Vagina (tissue), 2 donors: ENCODE data around the gene NFYC. TPM values are rescaled to one million over a fixed set of nuclear protein-coding genes. Genes with fewer than 3 reads are reported as not detected.
"Not testable (repeated sequence)": the region's sequence is repeated elsewhere in the genome, so short reads cannot be mapped to it uniquely, and the experiment has no call there.

ENCODE experiments used
- DNase-seq, 2 donors: peaks; one replicate each; pipeline ENCODE4 v3.0.0-alpha.2; 2017; ENCODE audit errors: extremely low spot score in 2 of 2
- H3K27ac ChIP-seq: fragments of 200-600 bp; sonication (generic); one replicate; pipeline ENCODE4 v1.5.1; 2019
- H3K27me3 ChIP-seq: fragments of 200-600 bp; sonication (generic); one replicate; pipeline ENCODE4 v1.5.1; 2019
- H3K36me3 ChIP-seq, 2 donors: fragments of 200-600 bp; sonication (generic); one replicate each; pipeline ENCODE4 v1.5.1; 2017 to 2019
- H3K4me1 ChIP-seq: fragments of 200-600 bp; sonication (generic); one replicate; pipeline ENCODE4 v1.5.1; 2019
- H3K4me3 ChIP-seq, 2 donors: fragments of 200-600 bp; sonication (generic); 1 replicate in 1 of 2; 2 replicates in 1 of 2; pipeline ENCODE4 v1.5.1; 2016 to 2019
- H3K9me3 ChIP-seq: fragments of 200-600 bp; sonication (generic); one replicate; pipeline ENCODE4 v1.5.1; 2019
- POLR2A ChIP-seq, 2 donors: fragments of 450-650 bp; IDR thresholded peaks; one replicate each; pipeline ENCODE4 v1.6.1; 2017; ENCODE audit warnings: antibody characterized with exemption in 2 of 2, mild to moderate bottlenecking in 2 of 2, moderate library complexity in 2 of 2
- POLR2AphosphoS5 ChIP-seq, 2 donors: sonication (generic); formaldehyde crosslinking; IDR thresholded peaks; one replicate each; pipeline ENCODE4 v1.9.0; 2017; ENCODE audit warnings: antibody characterized with exemption in 2 of 2, mild to moderate bottlenecking in 2 of 2, low read depth in 1 of 2; ENCODE audit not compliant: insufficient read depth in 1 of 2
- intact Hi-C: fragments of 100-400 bp; cut with DNase I; formaldehyde crosslinking; loops from one replicate; pipeline ENCODE4 v1.15.1; 2023
- total RNA-seq: library from RNA; depleted of rRNA; stranded (reverse); fragments of >200 nt; gene quantifications from one replicate; pipeline ENCODE4 v1.2.3, GENCODE V29; 2016
- TF ChIP-seq, protein P1 (sequence below), 3 experiments: fragments of 450-650 bp in 2 of 3; fragments of 200-600 bp in 1 of 3; sonication (generic) in 1 of 3; IDR thresholded peaks; one replicate each; pipeline ENCODE4 v1.5.1; 2017 to 2019; ENCODE audit warnings: antibody characterized with exemption in 3 of 3, mild to moderate bottlenecking in 2 of 3, moderate library complexity in 2 of 3

Gene NFYC
- total RNA-seq, 1 donor from 2014 or later: 61.6 TPM

DNA sequence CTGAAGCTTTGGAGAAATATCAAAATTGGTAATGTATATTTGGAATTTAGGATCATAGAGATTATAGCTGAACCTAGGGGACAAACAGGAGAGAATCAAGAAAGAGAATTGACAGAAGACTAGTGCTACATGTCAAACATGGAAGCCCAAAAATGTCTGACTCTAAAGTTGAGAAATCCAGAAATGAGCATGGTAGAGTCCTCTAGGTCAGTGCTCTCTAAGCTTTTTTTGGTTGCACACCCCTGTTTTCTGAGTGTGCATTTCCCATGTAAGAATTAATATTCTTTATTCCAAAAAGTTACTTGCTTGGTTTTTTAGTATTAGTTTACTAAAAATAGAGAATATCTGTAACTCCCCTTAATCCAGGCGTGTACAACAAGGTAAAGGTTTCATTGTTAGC is 25.6 kb downstream of the NFYC start:
- Histone ChIP-seq H3K36me3 (no peaks in the 10 kb centered on the region), H3K27ac (no peak overlapping the region), H3K4me3 (no peak overlapping the region), H3K9me3 (no peaks in the 10 kb centered on the region), H3K4me1 (peaks cover 48% of the 10 kb centered on the region), H3K27me3 (no peaks in the 10 kb centered on the region)
- no peak for DNase-seq
- TF ChIP-seq POLR2AphosphoS5 (IDR thresholded peaks at IDR 0.05; ENCODE audit: insufficient read depth in 1 of 2, low read depth in 1 of 2) (no peak), POLR2A (IDR thresholded peaks at IDR 0.05) (no peak)
- TF ChIP-seq, protein P1, sequence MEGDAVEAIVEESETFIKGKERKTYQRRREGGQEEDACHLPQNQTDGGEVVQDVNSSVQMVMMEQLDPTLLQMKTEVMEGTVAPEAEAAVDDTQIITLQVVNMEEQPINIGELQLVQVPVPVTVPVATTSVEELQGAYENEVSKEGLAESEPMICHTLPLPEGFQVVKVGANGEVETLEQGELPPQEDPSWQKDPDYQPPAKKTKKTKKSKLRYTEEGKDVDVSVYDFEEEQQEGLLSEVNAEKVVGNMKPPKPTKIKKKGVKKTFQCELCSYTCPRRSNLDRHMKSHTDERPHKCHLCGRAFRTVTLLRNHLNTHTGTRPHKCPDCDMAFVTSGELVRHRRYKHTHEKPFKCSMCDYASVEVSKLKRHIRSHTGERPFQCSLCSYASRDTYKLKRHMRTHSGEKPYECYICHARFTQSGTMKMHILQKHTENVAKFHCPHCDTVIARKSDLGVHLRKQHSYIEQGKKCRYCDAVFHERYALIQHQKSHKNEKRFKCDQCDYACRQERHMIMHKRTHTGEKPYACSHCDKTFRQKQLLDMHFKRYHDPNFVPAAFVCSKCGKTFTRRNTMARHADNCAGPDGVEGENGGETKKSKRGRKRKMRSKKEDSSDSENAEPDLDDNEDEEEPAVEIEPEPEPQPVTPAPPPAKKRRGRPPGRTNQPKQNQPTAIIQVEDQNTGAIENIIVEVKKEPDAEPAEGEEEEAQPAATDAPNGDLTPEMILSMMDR (IDR thresholded peaks at IDR 0.05): no peak
- intact Hi-C loops: no loop called here

DNA sequence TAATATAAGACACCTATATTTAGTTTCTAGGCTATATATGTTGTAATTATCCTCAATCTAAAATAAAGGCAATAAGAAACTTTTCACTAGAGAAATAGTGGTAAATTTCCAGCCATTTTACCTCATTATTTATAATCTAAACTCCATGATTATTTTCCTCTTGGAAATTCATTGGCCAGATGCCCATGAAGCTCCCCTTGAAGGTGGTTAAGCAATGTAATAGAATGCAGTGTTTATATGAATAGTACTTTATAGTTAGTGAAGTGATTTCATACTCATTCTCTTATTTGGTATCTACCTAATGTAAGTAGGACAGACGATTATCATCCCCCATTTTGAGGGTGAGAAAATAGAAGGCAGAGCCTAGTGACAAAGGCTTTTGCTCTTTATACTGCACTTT is 26.5 kb downstream of the NFYC start:
- H3K27me3 ChIP-seq: no peaks in the 10 kb centered on the region
- H3K9me3 ChIP-seq: no peaks in the 10 kb centered on the region
- no peak for TF ChIP-seq POLR2A (IDR thresholded peaks at IDR 0.05)
- TF ChIP-seq POLR2AphosphoS5 (IDR thresholded peaks at IDR 0.05; ENCODE audit: insufficient read depth in 1 of 2, low read depth in 1 of 2): no peak
- TF ChIP-seq, protein P1 (IDR thresholded peaks at IDR 0.05): no peak
- no peak overlapping the region for H3K4me3 ChIP-seq
- peaks cover 48% of the 10 kb centered on the region for H3K4me1 ChIP-seq
- intact Hi-C loops: no loop called here
- DNase-seq: no peak
- no peak overlapping the region for H3K27ac ChIP-seq
- no peaks in the 10 kb centered on the region for H3K36me3 ChIP-seq

GRCh38 chr1:40720493-40720892 is 29.0 kb downstream of the NFYC start:
- intact Hi-C loops: no loop called here

GRCh38 chr1:40722622-40723021 is 31.1 kb downstream of the NFYC start:
- intact Hi-C loops: no loop called here
- Histone ChIP-seq H3K4me3 (no peak overlapping the region), H3K27me3 (no peaks in the 10 kb centered on the region), H3K9me3 (no peaks in the 10 kb centered on the region), H3K27ac (no peak overlapping the region), H3K36me3 (no peaks in the 10 kb centered on the region), H3K4me1 (peaks cover 46% of the 10 kb centered on the region)
- DNase-seq: no peak
- TF ChIP-seq POLR2AphosphoS5 (IDR thresholded peaks at IDR 0.05; ENCODE audit: insufficient read depth in 1 of 2, low read depth in 1 of 2) (no peak), POLR2A (IDR thresholded peaks at IDR 0.05) (no peak)
- TF ChIP-seq, protein P1 (IDR thresholded peaks at IDR 0.05): no peak

More at GRCh38 chr1:40720493-40720892, 29.0 kb downstream of the NFYC start:
- Histone ChIP-seq H3K9me3 (no peaks in the 10 kb centered on the region), H3K27ac (no peak overlapping the region), H3K4me1 (peaks cover 53% of the 10 kb centered on the region), H3K36me3 (no peaks in the 10 kb centered on the region), H3K27me3 (no peaks in the 10 kb centered on the region), H3K4me3 (no peak overlapping the region)
- TF ChIP-seq POLR2A (IDR thresholded peaks at IDR 0.05) (no peak), POLR2AphosphoS5 (IDR thresholded peaks at IDR 0.05; ENCODE audit: insufficient read depth in 1 of 2, low read depth in 1 of 2) (no peak)
- TF ChIP-seq, protein P1 (IDR thresholded peaks at IDR 0.05): no peak
- no peak for DNase-seq

GRCh38 chr1:40723196-40723955 is 31.9 kb downstream of the NFYC start:
- Histone ChIP-seq H3K4me3 (no peak overlapping the region), H3K27ac (no peak overlapping the region), H3K9me3 (no peaks in the 10 kb centered on the region), H3K27me3 (no peaks in the 10 kb centered on the region), H3K4me1 (peaks cover 43% of the 10 kb centered on the region), H3K36me3 (no peaks in the 10 kb centered on the region)
- intact Hi-C loops: no loop called here
- DNase-seq: no peak
- TF ChIP-seq POLR2AphosphoS5 (IDR thresholded peaks at IDR 0.05; ENCODE audit: insufficient read depth in 1 of 2, low read depth in 1 of 2): no peak
- no peak for TF ChIP-seq POLR2A (IDR thresholded peaks at IDR 0.05)
- TF ChIP-seq, protein P1 (IDR thresholded peaks at IDR 0.05): no peak

DNA sequence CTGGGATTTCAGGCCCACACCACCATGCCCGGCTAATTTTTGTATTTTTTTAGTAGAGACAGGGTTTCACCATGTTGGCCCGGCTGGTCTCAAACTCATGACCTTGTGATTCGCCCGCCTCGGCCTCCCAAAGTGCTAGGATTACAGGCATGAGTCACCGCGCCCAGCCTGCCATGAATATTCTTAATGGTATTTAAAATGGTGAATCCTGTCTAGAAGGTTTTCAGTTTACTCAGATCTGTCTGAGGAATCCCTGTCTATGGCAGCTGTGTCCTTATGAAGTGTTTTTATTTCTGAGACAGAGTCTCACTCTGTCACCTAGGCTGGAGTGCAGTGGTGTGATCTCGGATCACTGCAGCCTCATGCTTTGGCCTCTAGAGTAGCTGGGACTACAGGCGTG is 36.2 kb downstream of the NFYC start:
- H3K4me3 ChIP-seq, intact Hi-C loops: not testable (repeated sequence)
- peaks cover 36% of the 10 kb centered on the region for H3K4me1 ChIP-seq

DNA sequence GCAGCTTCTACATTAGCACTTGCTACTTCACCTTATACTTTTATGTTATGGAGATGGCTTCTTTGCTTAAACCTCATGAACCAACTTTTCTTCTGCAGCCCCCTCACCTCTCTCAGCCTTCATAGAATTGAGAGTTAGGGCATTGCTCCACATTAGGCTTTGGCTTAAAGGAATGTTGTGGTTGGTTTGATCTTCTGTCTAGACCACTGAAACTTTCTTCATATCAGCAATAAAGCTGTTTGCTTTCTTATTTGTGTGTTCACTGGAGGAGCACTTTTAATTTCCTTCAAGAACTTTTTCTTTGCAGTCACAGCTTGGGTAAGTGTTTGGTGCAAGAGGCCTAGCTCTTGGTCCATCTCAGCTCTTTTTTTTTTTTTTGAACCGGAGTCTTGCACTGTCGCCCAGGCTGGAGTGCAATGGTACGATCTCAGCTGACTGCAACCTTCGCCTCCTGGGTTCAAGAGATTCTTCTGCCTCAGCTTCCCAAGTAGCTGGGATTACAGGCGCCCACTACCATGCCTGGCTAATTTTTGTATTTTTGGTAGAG is 37.9 kb downstream of the NFYC start:
- H3K27me3 ChIP-seq, H3K36me3 ChIP-seq, H3K4me3 ChIP-seq, H3K27ac ChIP-seq, H3K9me3 ChIP-seq, DNase-seq, intact Hi-C loops: not testable (repeated sequence)
- peaks cover 22% of the 10 kb centered on the region for H3K4me1 ChIP-seq

More for the DNA sequence above, 36.2 kb downstream of the NFYC start:
- DNase-seq, H3K27ac ChIP-seq, H3K9me3 ChIP-seq, H3K36me3 ChIP-seq, H3K27me3 ChIP-seq: not testable (repeated sequence)
